Endothelial cell of umbilical vein (primary cell): ENCODE measurements around the gene OR10J1. TPM values are rescaled to one million over a fixed set of nuclear protein-coding genes. Genes with fewer than 3 reads are reported as not detected.

Experiments
- BruUV-seq: library from RNA; stranded (reverse); fragments of 400-500 nt; replicated peaks from 2 replicates; lab custom pipeline; 2021; lab: Mats Ljungman, UMichigan
- CTCF ChIA-PET: fragments of 300-600, 350-600 bp; sonication (Branson Sonifier 250); formaldehyde crosslinking; loops from one replicate; lab custom pipeline; 2021; ENCODE audit warnings: antibody characterized with exemption, inconsistent platforms; lab: Charles Lee
- POLR2A ChIA-PET: fragments of 300-600, 350-600 bp; sonication (Branson Sonifier 250); formaldehyde crosslinking; loops from one replicate; lab custom pipeline; 2021; ENCODE audit warnings: antibody characterized with exemption, inconsistent platforms; lab: Charles Lee
- DNase-seq: peaks from one replicate; pipeline ENCODE4 v3.0.0-alpha.2; 2011; ENCODE audit warnings: low read depth, low spot score
- FAIRE-seq: peaks from 2 replicates; lab custom pipeline; 2011; peaks lifted over from hg19 to GRCh38; lab: Jason Lieb, UNC
- H2AFZ ChIP-seq: 2 replicates; pipeline ENCODE4 v1.6.0; 2012; ENCODE audit warnings: low read depth, low read length, control low read depth, inconsistent platforms
- H3K27ac ChIP-seq: 2 replicates; pipeline ENCODE4 v1.5.1; 2011; ENCODE audit warnings: low read depth, mild to moderate bottlenecking, control low read depth, low read length, moderate library complexity; ENCODE audit not compliant: insufficient read depth
- H3K27me3 ChIP-seq, 2 experiments: 2 replicates each; pipeline versions ENCODE4 v1.6.0 to v1.6.1; 2011; ENCODE audit warnings: low read length in 2 of 2, mixed read lengths in 1 of 2; ENCODE audit not compliant: control insufficient read depth in 2 of 2, insufficient read depth in 2 of 2
- H3K36me3 ChIP-seq, 2 experiments: 2 replicates in 1 of 2; 3 replicates in 1 of 2; pipeline ENCODE4 v1.5.1; 2011; ENCODE audit warnings: low read length in 2 of 2, mild to moderate bottlenecking in 1 of 2, moderate library complexity in 1 of 2; ENCODE audit not compliant: control insufficient read depth in 2 of 2, insufficient read depth in 2 of 2; ENCODE audit errors: extremely low read depth in 1 of 2
- H3K4me1 ChIP-seq: 3 replicates; pipeline ENCODE4 v1.5.1; 2011; ENCODE audit warnings: mild to moderate bottlenecking, low read length; ENCODE audit not compliant: control insufficient read depth, insufficient read depth; ENCODE audit errors: extremely low read depth
- H3K4me2 ChIP-seq: 2 replicates; pipeline ENCODE4 v1.6.1; 2011; ENCODE audit warnings: low read length, control low read depth, mixed read lengths; ENCODE audit not compliant: insufficient read depth
- H3K4me3 ChIP-seq, 3 experiments: fragments of 200-600 bp in 1 of 3; sonication (generic), shearing (Covaris generic) in 1 of 3; replicated peaks in 1 of 3; 2 replicates each; pipeline ENCODE4 v1.5.1; 2011 to 2016; ENCODE audit warnings: control low read depth in 3 of 3, low read length in 3 of 3, mild to moderate bottlenecking in 2 of 3, inconsistent platforms in 1 of 3, low read depth in 1 of 3, moderate library complexity in 1 of 3; ENCODE audit not compliant: insufficient read depth in 1 of 3
- H3K79me2 ChIP-seq: 2 replicates; pipeline ENCODE4 v1.6.0; 2012; ENCODE audit warnings: low read length, inconsistent platforms; ENCODE audit not compliant: control insufficient read depth, insufficient read depth
- H3K9ac ChIP-seq: replicated peaks from 2 replicates; pipeline ENCODE3; 2011; ENCODE audit warnings: low read length, control low read depth; ENCODE audit not compliant: insufficient read depth; ENCODE audit errors: extremely low read depth
- H3K9me1 ChIP-seq: replicated peaks from 3 replicates; pipeline ENCODE4 v1.6.0; 2011; ENCODE audit warnings: mild to moderate bottlenecking, low read length; ENCODE audit not compliant: control insufficient read depth, insufficient read depth; ENCODE audit errors: extremely low read depth
- H3K9me3 ChIP-seq: replicated peaks from 2 replicates; pipeline ENCODE4 v1.5.1; 2012; ENCODE audit warnings: low read length, inconsistent platforms; ENCODE audit not compliant: control insufficient read depth, insufficient read depth
- H4K20me1 ChIP-seq: replicated peaks from 2 replicates; pipeline ENCODE3; 2011; ENCODE audit warnings: mild to moderate bottlenecking, low read length; ENCODE audit not compliant: control insufficient read depth, insufficient read depth; ENCODE audit errors: extremely low read depth
- CTCF ChIP-seq, 2 donors: IDR thresholded peaks; 1 replicate in 1 of 2; 2 replicates in 1 of 2; pipeline ENCODE4 v1.5.1; 2011; ENCODE audit warnings: low read length in 2 of 2, mild to moderate bottlenecking in 2 of 2, moderate library complexity in 2 of 2, control low read depth in 1 of 2, inconsistent platforms in 1 of 2, low read depth in 1 of 2; ENCODE audit not compliant: insufficient read depth in 1 of 2; ENCODE audit errors: extremely low read depth in 1 of 2
- EZH2 ChIP-seq: IDR thresholded peaks from 2 replicates; pipeline ENCODE4 v1.6.1; 2012; ENCODE audit warnings: borderline replicate concordance, low read depth, mild to moderate bottlenecking, moderate library complexity, low read length, inconsistent platforms; ENCODE audit not compliant: severe bottlenecking
- FOS ChIP-seq: IDR thresholded peaks from 2 replicates; pipeline ENCODE4 v1.6.1; 2011; ENCODE audit warnings: mild to moderate bottlenecking, low read length, moderate library complexity, borderline replicate concordance; ENCODE audit not compliant: insufficient read depth
- GATA2 ChIP-seq: IDR thresholded peaks from 2 replicates; pipeline ENCODE4 v1.7.0; 2011; ENCODE audit warnings: low read depth, mild to moderate bottlenecking, moderate library complexity, mixed read lengths, low read length; ENCODE audit not compliant: insufficient read length, insufficient read depth
- JUN ChIP-seq: IDR thresholded peaks from 2 replicates; pipeline ENCODE4 v1.6.1; 2011; ENCODE audit warnings: borderline replicate concordance, low read depth; ENCODE audit not compliant: insufficient read length, insufficient read depth
- MAX ChIP-seq: IDR thresholded peaks from 2 replicates; pipeline ENCODE4 v1.6.1; 2011; ENCODE audit not compliant: insufficient read depth, insufficient read length
- MYC ChIP-seq: IDR thresholded peaks from one replicate; pipeline ENCODE4 v1.6.1; 2011; ENCODE audit warnings: mild to moderate bottlenecking, low read depth, low read length
- POLR2A ChIP-seq: IDR thresholded peaks from 2 replicates; pipeline ENCODE4 v1.6.1; 2012; ENCODE audit warnings: low read depth, mild to moderate bottlenecking, control low read depth, low read length
- POLR2AphosphoS5 ChIP-seq: IDR thresholded peaks from 2 replicates; pipeline ENCODE4 v1.6.1; 2012; ENCODE audit warnings: low read depth, mild to moderate bottlenecking, control low read depth, low read length, moderate library complexity; ENCODE audit not compliant: insufficient read depth
- dilution Hi-C: fragments of 300-500 bp; cut with MboI; formaldehyde crosslinking; loops from one replicate; pipeline ENCODE4 v1.15.0; 2019; ENCODE audit warnings: low sequenced_read_pairs; ENCODE audit not compliant: extremely low pct_ligation_motif_present
- intact Hi-C: fragments of 100-400 bp; cut with micrococcal nuclease; formaldehyde crosslinking; loops from one replicate; pipeline ENCODE4 v1.10.0; 2022
- polyA plus RNA-seq, 4 experiments: library from polyadenylated mRNA; depleted of rRNA in 3 of 4; stranded (reverse) in 3 of 4; unstranded in 1 of 4; fragments of >200 nt; gene quantifications; 2 replicates each; pipeline versions ENCODE4 v1.2.1 to v1.2.3, GENCODE V29; 2011 to 2012; ENCODE audit warnings: missing spikeins in 1 of 4
- total RNA-seq: library from RNA; stranded (reverse); gene quantifications from 2 replicates; pipeline ENCODE4 v1.2.3, GENCODE V29; 2021

The OR10J1 gene
- total and polyA plus RNA-seq, 2 donors (not counting 3 experiments of a cell fraction or from before 2014, with no cell fraction given): not detected

- no peak overlapping the region for H2AFZ ChIP-seq
- peaks cover 40% of the 10 kb centered on the region for H3K4me1 ChIP-seq
- no peaks in the 10 kb centered on the region for H3K36me3 ChIP-seq
- intact Hi-C loops: no loop called here
- no peak overlapping the region for H3K9ac ChIP-seq
- no TSS peak for BruUV-seq
- H3K9me1 ChIP-seq: no peaks in the 10 kb centered on the region
- no peaks in the 10 kb centered on the region for H3K27me3 ChIP-seq
- H3K4me3 ChIP-seq: no peak overlapping the region
- DNase-seq (no peak), FAIRE-seq (no peak)
- H3K4me2 ChIP-seq: no peak overlapping the region
- ChIA-PET CTCF (interaction anchor here (1.7 kb wide), 1 partner anchor 308 kb away, joined by 4 read pairs; no protein-coding TSS in a partner anchor), POLR2A (no interaction called here)
- H3K27ac ChIP-seq: no peak overlapping the region
- H3K9me3 ChIP-seq: no peaks in the 10 kb centered on the region
- dilution Hi-C loops: no loop called here
- H3K79me2 ChIP-seq: no peaks in the 10 kb centered on the region
- no peak for TF ChIP-seq CTCF (IDR thresholded peaks at IDR 0.05; ENCODE audit: extremely low read depth in 1 of 2, insufficient read depth in 1 of 2, low read depth in 1 of 2, low read length in 2 of 2)
- TF ChIP-seq GATA2: no peak
- no peak for TF ChIP-seq MYC
- TF ChIP-seq FOS: no peak
- no peak for TF ChIP-seq MAX
- TF ChIP-seq POLR2AphosphoS5: no peak
- TF ChIP-seq EZH2: no peak
- no peak for TF ChIP-seq POLR2A
- no peak for TF ChIP-seq JUN
- H4K20me1 ChIP-seq: no peaks in the 10 kb centered on the region
These were observed 28.8 kb downstream of the OR10J1 start for GRCh38 chr1:159468321-159468720.
